TTC549 (cell line): ENCODE data around the gene EMP3.
"Not testable (repeated sequence)": the region's sequence is repeated elsewhere in the genome, so short reads cannot be mapped to it uniquely, and the experiment has no call there.

ENCODE experiments used
- FAIRE-seq: peaks from 2 replicates; lab custom pipeline; 2012; peaks lifted over from hg19 to GRCh38; lab: Jason Lieb, UNC

The EMP3 gene, protein sequence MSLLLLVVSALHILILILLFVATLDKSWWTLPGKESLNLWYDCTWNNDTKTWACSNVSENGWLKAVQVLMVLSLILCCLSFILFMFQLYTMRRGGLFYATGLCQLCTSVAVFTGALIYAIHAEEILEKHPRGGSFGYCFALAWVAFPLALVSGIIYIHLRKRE

GRCh38 chr19:48325265-48325910, at the start of gene EMP3:
Gene EMP3, plus strand, starts transcription at chr19:48325552. Its CDS starts 1,293 bp downstream, at chr19:48326845.
- FAIRE-seq, result peak; percentile 59

DNA sequence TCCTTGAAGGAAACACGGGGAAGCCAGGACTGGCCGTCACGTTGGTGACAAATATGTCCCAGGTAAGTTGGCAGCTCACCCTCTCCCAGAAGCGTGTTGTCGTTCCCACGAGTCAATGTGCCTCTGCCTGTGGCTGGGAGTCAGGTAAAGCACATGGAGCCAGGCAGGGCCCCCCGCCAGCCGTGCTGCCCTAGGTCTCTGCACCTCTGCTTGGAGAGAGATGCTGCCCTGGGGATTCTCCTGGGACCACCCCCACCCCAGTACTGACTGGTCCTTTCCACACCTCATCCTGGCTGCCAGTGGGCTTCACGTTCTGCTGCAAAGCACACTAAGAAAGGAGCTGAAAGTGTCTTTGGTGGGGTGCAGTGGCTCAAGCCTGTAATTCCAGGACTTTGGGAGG, 45.6 kb upstream of the EMP3 start:
- no peak for FAIRE-seq

GRCh38 chr19:48283908-48284307, 41.4 kb upstream of the EMP3 start:
- FAIRE-seq, result no peak

- no peak for FAIRE-seq
These were observed 40.5 kb upstream of the EMP3 start for GRCh38 chr19:48284896-48285295.

GRCh38 chr19:48287748-48288147, 37.6 kb upstream of the EMP3 start:
- FAIRE-seq, result no peak

GRCh38 chr19:48290401-48290770, 35.0 kb upstream of the EMP3 start:
- no peak for FAIRE-seq

GRCh38 chr19:48290771-48291488, 34.4 kb upstream of the EMP3 start:
- peak; percentile 29 for FAIRE-seq

DNA sequence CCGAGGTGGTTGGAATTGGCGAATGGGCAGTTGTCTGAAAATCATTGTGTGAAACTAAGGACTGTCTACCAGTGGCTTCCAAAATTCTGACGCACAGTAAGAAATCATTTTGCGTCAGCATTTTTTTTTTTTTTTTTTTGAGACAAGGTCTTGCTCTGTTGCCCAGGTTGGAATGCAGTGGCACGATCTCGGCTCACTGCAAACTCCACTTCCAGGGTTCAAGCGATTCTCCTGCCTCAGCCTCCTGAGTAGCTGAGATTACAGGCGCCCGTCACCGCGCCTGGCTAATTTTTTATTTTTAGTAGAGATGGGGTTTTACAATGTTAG, 33.9 kb upstream of the EMP3 start:
- not testable (repeated sequence) for FAIRE-seq

GRCh38 chr19:48292798-48293197, 32.6 kb upstream of the EMP3 start:
- no peak for FAIRE-seq

DNA sequence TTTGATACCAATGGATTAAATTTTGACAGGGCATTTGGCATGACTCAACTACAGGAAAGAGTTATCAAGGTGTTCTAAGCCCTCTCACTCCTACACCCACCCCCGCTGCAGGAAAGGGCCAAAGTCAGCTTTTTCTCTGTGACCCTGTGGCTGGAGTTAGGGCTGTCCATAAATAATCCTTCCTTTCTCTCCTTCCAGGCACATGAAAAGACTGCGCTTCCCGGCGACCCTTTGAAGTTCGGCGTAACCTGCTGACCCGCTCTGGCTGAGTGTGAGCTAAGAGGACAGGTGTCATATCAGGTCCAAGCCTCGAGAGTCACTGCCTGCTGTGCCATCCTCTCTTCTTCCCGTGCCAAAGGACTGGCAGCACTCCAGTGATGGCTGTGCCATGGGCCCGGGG, 29.9 kb upstream of the EMP3 start:
- no peak for FAIRE-seq

DNA sequence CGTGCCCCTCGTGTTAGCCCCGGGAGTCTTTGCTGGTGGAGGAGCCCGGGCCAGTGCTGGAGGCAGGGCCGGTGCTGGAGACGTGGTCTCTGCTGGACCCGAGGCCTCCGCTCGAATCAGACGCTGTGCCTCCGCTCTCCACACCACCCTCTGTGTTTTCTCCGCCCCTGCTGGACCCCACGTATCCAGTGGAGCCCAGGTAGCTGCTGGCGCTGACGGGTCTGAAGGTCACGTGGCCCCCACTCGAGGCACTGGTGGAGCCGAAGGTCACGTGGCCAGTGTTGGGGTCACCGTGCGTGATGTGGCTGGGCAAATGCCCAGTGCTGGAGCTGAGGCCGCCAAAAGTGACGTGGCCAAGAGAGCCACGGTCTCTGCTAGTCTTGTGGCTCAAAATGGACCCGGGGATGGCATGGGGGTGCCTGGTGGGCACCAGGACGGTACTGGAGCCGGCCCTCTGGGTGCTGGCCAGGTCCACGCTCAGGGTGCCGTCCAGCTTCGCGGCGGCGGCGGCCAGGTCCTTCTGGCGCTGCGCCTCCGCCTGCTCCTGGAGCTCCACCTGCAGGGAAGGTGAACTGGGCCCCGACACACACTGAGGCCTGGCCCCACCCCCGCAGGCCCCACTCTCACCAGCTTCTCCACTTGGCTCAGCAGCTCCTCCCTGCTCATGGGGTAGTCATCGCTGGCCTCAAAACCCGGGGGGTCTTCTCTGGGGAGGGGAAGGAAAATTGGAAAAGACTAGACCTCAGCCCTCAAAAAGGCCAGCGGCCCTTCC, 28.2 kb upstream of the EMP3 start:
- no peak for FAIRE-seq

- FAIRE-seq, result no peak
These were observed 27.4 kb upstream of the EMP3 start for GRCh38 chr19:48297975-48298374.

DNA sequence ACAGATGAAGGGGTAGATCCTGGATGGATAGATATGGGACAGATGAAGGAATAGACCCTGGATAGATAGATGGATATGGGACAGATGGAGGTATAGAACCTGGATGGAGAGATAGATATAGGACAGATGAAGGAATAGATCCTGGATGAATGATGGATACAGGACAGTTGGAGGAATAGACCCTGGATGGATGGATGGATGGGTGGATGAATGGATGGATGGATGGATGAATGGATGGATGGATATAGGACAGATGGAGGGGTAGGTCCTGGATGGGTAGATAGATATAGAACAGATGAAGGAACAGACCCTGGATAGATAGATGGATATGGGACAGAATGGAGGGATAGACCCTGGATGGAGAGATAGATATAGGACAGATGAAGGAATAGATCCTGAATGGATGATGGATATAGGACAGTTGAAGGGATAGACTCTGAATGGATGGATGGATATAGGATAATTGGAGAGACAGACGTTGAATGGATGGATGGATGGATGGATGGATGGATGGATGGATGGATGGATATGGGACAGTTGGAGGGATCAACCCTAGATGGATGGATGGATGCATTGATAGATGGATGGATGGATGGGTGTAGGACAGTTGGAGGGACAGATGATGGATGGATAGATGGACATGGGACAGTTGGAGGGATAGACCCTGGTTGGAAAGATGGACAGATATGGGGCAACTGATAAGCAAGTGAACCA, 23.3 kb upstream of the EMP3 start:
- no peak for FAIRE-seq

DNA sequence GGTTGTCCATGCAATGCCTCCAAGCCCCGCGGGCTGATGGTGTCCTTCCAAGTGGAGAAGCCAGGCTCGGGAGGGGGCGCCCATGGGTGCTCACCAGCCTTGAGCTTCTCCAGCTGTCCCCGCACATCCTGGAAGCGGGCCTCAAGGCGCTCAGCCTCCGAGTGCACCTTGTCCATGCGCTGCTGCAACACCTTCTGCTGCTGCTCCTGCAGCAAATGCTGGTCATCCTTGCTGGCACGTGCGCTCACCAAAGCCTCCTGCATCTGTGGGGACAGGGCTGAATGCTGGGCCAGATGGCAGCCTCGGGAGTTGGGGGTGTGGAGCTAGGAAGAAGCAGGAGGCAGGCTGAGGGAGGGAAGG, 22.8 kb upstream of the EMP3 start:
- no peak for FAIRE-seq

DNA sequence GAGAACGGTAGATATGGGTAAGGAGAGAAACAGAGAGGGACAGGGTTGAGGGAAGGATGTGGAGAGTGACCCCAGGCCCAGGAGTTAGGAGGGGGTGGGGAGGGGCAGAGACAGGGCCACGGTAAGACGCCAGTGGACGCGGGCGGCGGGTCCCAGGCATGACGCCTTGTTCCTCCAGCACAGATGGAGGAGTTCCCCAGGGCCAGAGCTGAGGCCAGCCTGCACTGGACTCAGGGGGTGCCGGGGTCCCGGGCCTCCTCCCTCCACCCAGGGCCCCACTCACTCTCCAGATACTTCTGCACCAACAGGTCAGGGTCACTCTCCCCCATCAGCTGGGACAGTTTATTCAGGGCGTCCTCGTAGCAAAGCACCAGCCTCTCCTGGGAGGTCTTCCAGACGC, 22.0 kb upstream of the EMP3 start:
- no peak for FAIRE-seq

- FAIRE-seq, result no peak
These were observed 21.5 kb upstream of the EMP3 start for GRCh38 chr19:48303866-48304265.

DNA sequence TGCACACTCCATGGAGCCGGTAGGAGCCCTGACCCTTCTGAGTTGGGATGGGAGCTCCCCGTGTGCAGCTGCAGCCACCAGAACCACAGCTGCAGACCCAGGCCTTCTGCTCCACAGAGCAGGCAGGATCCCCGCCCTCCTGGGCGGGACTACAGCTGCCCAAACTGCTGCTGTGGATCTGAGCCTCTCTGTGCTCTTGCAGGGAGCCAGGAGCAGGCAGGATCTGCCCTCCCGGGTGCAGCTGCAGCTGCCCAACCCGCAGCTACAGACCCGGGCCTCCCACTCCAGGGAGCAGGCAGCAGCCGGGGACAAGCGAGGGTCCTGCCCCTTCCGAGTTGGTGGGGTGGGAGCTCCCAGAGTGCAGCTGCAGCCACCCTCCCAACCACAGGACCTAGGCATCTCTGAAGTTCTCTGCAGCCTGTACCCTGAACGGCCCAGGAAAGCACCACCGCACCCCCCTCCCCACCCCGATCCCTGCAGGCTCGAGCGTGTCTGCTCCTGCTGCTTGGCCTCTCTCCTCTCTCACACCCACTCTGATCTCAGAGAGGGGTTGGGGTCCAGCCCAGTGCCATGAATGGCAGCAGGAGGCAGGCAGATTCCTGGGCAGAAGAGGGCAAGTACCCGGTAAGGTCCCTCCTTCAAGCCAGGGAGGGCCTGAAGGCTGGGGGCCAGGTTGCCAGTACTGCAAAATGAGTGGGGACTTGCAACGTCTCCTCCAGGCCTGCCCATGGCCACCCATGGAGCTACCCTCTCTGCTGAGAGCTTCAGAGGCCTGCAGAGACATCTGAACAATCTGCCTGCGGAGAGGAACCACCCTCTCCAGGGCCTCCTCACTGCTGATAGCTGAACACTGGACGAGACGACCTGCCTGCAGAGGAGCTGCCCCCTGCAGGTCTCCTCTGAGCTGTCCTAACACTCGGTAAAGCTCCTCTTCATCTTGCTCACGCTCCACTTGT, 16.4 kb upstream of the EMP3 start:
- FAIRE-seq, result no peak

DNA sequence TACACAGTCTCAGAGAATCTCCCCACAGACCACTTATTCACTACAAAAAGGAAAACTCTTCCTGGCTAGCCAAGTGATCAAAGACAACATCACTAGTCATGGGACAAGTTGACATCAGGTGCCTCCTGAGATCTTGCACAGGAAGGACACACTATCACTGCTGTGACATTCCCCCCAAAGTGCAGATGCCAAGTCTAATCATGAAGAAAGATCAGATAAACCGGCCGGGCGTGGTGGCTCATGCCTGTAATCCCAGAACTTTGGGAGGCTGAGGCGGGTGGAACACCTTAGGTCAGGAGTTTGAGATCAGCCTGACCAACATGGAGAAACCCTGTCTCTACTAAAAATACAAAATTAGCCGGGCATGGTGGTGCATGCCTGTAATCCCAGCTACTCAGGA, 15.6 kb upstream of the EMP3 start:
- not testable (repeated sequence) for FAIRE-seq

DNA sequence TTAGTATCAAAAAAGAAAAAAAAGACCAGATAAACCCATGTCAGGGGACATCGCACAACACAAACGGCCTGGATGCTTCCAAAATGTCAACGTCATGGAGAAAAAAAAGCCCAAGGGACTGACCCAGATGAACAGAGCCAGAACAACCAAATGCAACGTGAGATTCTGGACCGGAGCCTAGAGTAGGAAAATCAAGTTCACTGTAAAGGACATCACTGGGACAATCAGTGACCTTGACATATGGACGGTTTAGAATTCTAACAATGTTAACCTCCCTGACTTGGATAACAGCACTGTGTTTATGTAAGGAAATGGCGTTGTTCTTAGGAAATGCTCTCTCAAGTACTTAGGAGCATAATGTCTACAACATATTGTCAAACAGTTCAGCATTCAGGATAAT, 15.1 kb upstream of the EMP3 start:
- FAIRE-seq, result no peak

DNA sequence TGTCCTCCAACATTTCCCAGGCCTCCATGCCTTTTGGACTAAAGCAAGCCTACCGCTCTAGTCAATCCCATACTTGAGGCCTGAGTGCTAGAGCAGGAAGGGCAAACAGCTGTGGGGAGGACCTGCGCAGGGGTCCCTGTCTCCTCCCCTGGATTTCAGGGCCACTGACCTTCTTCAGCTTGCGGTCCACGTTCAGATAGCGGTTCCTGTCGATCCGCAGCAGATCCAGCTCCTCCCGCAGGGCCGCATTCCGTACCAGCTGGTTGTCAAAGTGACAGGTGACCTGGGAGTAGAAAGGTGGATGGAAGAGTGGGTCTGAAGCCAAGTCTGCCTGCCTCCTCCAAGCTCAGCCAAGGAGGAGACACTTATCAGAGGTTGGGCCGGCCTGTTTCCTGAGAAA, 14.0 kb upstream of the EMP3 start:
- FAIRE-seq, result no peak

DNA sequence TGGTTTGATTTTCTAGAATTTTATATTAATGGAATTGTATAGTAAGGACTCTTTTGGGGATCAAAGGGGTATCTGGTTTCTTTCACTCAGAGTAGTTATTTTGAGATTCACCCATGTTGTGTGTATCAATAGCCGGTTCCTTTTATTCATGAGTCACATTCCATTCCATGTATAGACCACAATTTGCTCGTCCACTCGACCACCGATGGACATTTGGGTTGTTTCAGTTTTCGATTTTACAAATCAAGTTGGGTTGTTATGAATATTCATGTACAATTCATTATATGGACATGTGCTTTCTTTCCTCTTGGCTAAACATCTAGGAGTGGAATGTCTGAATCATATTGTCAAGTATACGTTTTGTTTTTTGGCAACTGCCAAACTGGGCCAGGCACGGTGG, 9.6 kb upstream of the EMP3 start:
- FAIRE-seq, result no peak

- FAIRE-seq, result not testable (repeated sequence)
These were observed 7.7 kb upstream of the EMP3 start for GRCh38 chr19:48317708-48317960.
